GM23338 (cell line): ENCODE data around the gene GNLY. TPM values are rescaled to one million over a fixed set of nuclear protein-coding genes. Genes with fewer than 3 reads are reported as not detected.

Source experiments
- ATAC-seq: fragments of 200-7000 bp; cut with Tn5 transposase; 3 replicates; pipeline ENCODE4 v1.9.1; 2020
- DNase-seq: peaks from one replicate; pipeline ENCODE4 v3.0.0-alpha.2; 2015; ENCODE audit warnings: low spot score
- H2AFZ ChIP-seq: fragments of 200-600 bp; sonication (generic); 2 replicates; pipeline ENCODE4 v1.8.0; 2016; ENCODE audit warnings: antibody characterized with exemption, mild to moderate bottlenecking, moderate library complexity
- H3F3A ChIP-seq: fragments of 200-600 bp; sonication (generic); replicated peaks from 2 replicates; pipeline ENCODE4 v1.8.0; 2017; ENCODE audit warnings: antibody characterized with exemption, mixed run types, low read depth
- H3K27ac ChIP-seq: fragments of 200-600 bp; sonication (generic); 2 replicates; pipeline ENCODE4 v1.6.1; 2016; ENCODE audit warnings: low read depth
- H3K27me3 ChIP-seq: fragments of 200-600 bp; sonication (generic); 2 replicates; pipeline ENCODE4 v1.8.0; 2016; ENCODE audit warnings: mild to moderate bottlenecking, mixed run types, moderate library complexity; ENCODE audit not compliant: insufficient read depth
- H3K36me3 ChIP-seq: fragments of 200-600 bp; sonication (generic); 2 replicates; pipeline ENCODE4 v1.8.0; 2016; ENCODE audit warnings: mild to moderate bottlenecking; ENCODE audit not compliant: insufficient read depth
- H3K4me1 ChIP-seq: fragments of 200-600 bp; sonication (generic); 2 replicates; pipeline ENCODE4 v1.8.0; 2016; ENCODE audit warnings: mild to moderate bottlenecking, moderate library complexity; ENCODE audit not compliant: insufficient read depth
- H3K4me2 ChIP-seq: fragments of 200-600 bp; sonication (generic); 2 replicates; pipeline ENCODE4 v1.7.1; 2017; ENCODE audit warnings: mixed run types
- H3K4me3 ChIP-seq: fragments of 200-600 bp; sonication (generic); 2 replicates; pipeline ENCODE4 v1.6.1; 2016; ENCODE audit warnings: mixed run types
- H3K79me2 ChIP-seq: fragments of 200-600 bp; sonication (generic); replicated peaks from 2 replicates; pipeline ENCODE4 v1.8.0; 2017; ENCODE audit warnings: mild to moderate bottlenecking; ENCODE audit not compliant: insufficient read depth
- H3K9me2 ChIP-seq: fragments of 200-600 bp; sonication (generic); 2 replicates; pipeline ENCODE4 v1.8.0; 2017; ENCODE audit not compliant: insufficient read depth
- H4K20me1 ChIP-seq: fragments of 200-600 bp; sonication (generic); replicated peaks from 2 replicates; pipeline ENCODE4 v1.8.0; 2017; ENCODE audit warnings: mild to moderate bottlenecking; ENCODE audit not compliant: insufficient read depth
- H3K27ac Mint-ChIP-seq: 2 replicates; pipeline ENCODE4 v1.8.0; 2020; ENCODE audit warnings: inconsistent platforms, mild to moderate bottlenecking, moderate library complexity, mixed read lengths
- H3K27me3 Mint-ChIP-seq: 3 replicates; pipeline ENCODE4 v1.8.0; 2022; ENCODE audit warnings: low read depth, mild to moderate bottlenecking, moderate library complexity, mixed read lengths, inconsistent platforms; ENCODE audit not compliant: insufficient read depth, poor library complexity
- H3K36me3 Mint-ChIP-seq: 3 replicates; pipeline ENCODE4 v1.8.0; 2021; ENCODE audit warnings: low read depth, mild to moderate bottlenecking, inconsistent platforms, moderate library complexity, mixed read lengths
- H3K4me1 Mint-ChIP-seq: 3 replicates; pipeline ENCODE4 v1.8.0; 2020; ENCODE audit warnings: mild to moderate bottlenecking, inconsistent platforms, mixed read lengths
- H3K4me3 Mint-ChIP-seq: 3 replicates; pipeline ENCODE4 v1.8.0; 2021; ENCODE audit warnings: moderate library complexity, mild to moderate bottlenecking, inconsistent platforms, mixed read lengths
- H3K9me3 Mint-ChIP-seq: 3 replicates; pipeline ENCODE4 v1.8.0; 2020; ENCODE audit warnings: moderate library complexity, mild to moderate bottlenecking, inconsistent platforms, mixed read lengths
- CREB1 ChIP-seq: fragments of 250-450 bp; sonication (Bioruptor Pico); IDR thresholded peaks from 2 replicates; pipeline ENCODE4 v1.5.0; 2020; ENCODE audit warnings: low read depth, mild to moderate bottlenecking, moderate library complexity
- ETS1 ChIP-seq: IDR thresholded peaks from 2 replicates; pipeline ENCODE4 v1.6.1; 2016; ENCODE audit warnings: antibody characterized with exemption
- EZH2 ChIP-seq: fragments of 200-600 bp; sonication (generic); IDR thresholded peaks from one replicate; pipeline ENCODE4 v1.8.0; 2017; ENCODE audit warnings: antibody characterized with exemption, mild to moderate bottlenecking, low read depth; ENCODE audit not compliant: unreplicated experiment
- JUNB ChIP-seq: IDR thresholded peaks from one replicate; pipeline ENCODE4 v1.6.1; 2016; ENCODE audit warnings: antibody characterized with exemption; ENCODE audit not compliant: unreplicated experiment
- REST ChIP-seq: IDR thresholded peaks from one replicate; pipeline ENCODE4 v1.6.1; 2018; ENCODE audit warnings: antibody characterized with exemption; ENCODE audit not compliant: unreplicated experiment
- STAT1 ChIP-seq: IDR thresholded peaks from one replicate; pipeline ENCODE4 v1.6.1; 2016; ENCODE audit warnings: antibody characterized with exemption; ENCODE audit not compliant: unreplicated experiment
- ZNF114 ChIP-seq: fragments of 250-450 bp; sonication (Bioruptor Pico); IDR thresholded peaks from 2 replicates; pipeline ENCODE4 v1.5.0; 2020; ENCODE audit warnings: mild to moderate bottlenecking, moderate library complexity
- ZNF331 ChIP-seq: fragments of 250-450 bp; sonication (Bioruptor Pico); IDR thresholded peaks from 2 replicates; pipeline ENCODE4 v1.5.0; 2020; ENCODE audit warnings: low read depth, mild to moderate bottlenecking, moderate library complexity
- polyA plus RNA-seq: library from polyadenylated mRNA; unstranded; fragments of >200 nt; fragmentation: Nextera tagmentation; extraction: Ambion mirVana; gene quantifications from 2 replicates; pipeline ENCODE4 v1.2.1, GENCODE V29; 2016
- total RNA-seq: library from RNA; depleted of rRNA; stranded (reverse); fragments of >200 nt; shearing (Covaris generic); gene quantifications from 2 replicates; pipeline ENCODE4 v1.2.3, GENCODE V29; 2014

GNLY gene
- total and polyA plus RNA-seq, 2 experiments from 2014 or later, result not detected

GRCh38 chr2:85703329-85703728, 9.2 kb downstream of the GNLY start:
- H3F3A ChIP-seq, result no peaks in the 10 kb centered on the region
- no peak overlapping the region for H3K27ac ChIP-seq
- no peaks in the 10 kb centered on the region for H3K36me3 Mint-ChIP-seq
- H2AFZ ChIP-seq, result no peak overlapping the region
- peaks cover 18% of the 10 kb centered on the region for H3K4me1 ChIP-seq
- no peak overlapping the region for H3K4me3 ChIP-seq
- H3K27me3 Mint-ChIP-seq, result peaks cover 10% of the 10 kb centered on the region
- H3K4me2 ChIP-seq, result no peak overlapping the region
- H3K9me3 Mint-ChIP-seq, result no peaks in the 10 kb centered on the region
- H3K27ac Mint-ChIP-seq, result peak overlapping the region; percentile 91; the same call in 1 of the 2 replicates
- H4K20me1 ChIP-seq, result no peaks in the 10 kb centered on the region
- TF ChIP-seq EZH2 (no peak), ZNF331 (CRISPR knock-in tag) (no peak), STAT1 (no peak), ETS1 (no peak), JUNB (no peak), ZNF114 (CRISPR knock-in tag) (no peak), CREB1 (CRISPR knock-in tag) (no peak)
- H3K9me2 ChIP-seq, result no peaks in the 10 kb centered on the region
- ATAC-seq, result no peak
- H3K79me2 ChIP-seq, result no peaks in the 10 kb centered on the region
- H3K4me1 Mint-ChIP-seq, result peaks cover 46% of the 10 kb centered on the region
- H3K4me3 Mint-ChIP-seq, result no peak overlapping the region
- H3K27me3 ChIP-seq, result peaks cover 6% of the 10 kb centered on the region; the same call in 1 of the 2 replicates
- no peaks in the 10 kb centered on the region for H3K36me3 ChIP-seq
- no peak for DNase-seq

- Histone ChIP-seq H4K20me1 (no peaks in the 10 kb centered on the region), H3K9me2 (no peaks in the 10 kb centered on the region), H3K4me2 (no peak overlapping the region), H3K4me3 (no peak overlapping the region), H3K27ac (no peak overlapping the region), H2AFZ (no peak overlapping the region), H3K79me2 (no peaks in the 10 kb centered on the region), H3K36me3 (no peaks in the 10 kb centered on the region), H3F3A (no peaks in the 10 kb centered on the region), H3K27me3 (peaks cover 6% of the 10 kb centered on the region; the same call in 1 of the 2 replicates), H3K4me1 (peaks cover 16% of the 10 kb centered on the region)
- TF ChIP-seq REST (no peak), ETS1 (no peak), ZNF331 (CRISPR knock-in tag) (no peak), EZH2 (no peak), ZNF114 (CRISPR knock-in tag) (no peak)
- H3K4me1 Mint-ChIP-seq, result peaks cover 41% of the 10 kb centered on the region
- DNase-seq (no peak), ATAC-seq (no peak)
- H3K27ac Mint-ChIP-seq, result no peak overlapping the region
- H3K36me3 Mint-ChIP-seq, result no peaks in the 10 kb centered on the region
- H3K9me3 Mint-ChIP-seq, result no peaks in the 10 kb centered on the region
- H3K4me3 Mint-ChIP-seq, result no peak overlapping the region
- H3K27me3 Mint-ChIP-seq, result peaks cover 6% of the 10 kb centered on the region
Observed at GRCh38 chr2:85704038-85704437, 9.9 kb downstream of the GNLY start.
